NCI-H2227 (cell line): ENCODE results near the gene EXD3.

ENCODE experiments used
- DNase-seq: peaks from one replicate; lab custom pipeline; 2025; ENCODE audit not compliant: unreplicated experiment; lab: John Stamatoyannopoulos, UW

The EXD3 gene

GRCh38 chr9:137319739-137320551 is 103.0 kb downstream of the EXD3 start:
- no peak for DNase-seq

DNA sequence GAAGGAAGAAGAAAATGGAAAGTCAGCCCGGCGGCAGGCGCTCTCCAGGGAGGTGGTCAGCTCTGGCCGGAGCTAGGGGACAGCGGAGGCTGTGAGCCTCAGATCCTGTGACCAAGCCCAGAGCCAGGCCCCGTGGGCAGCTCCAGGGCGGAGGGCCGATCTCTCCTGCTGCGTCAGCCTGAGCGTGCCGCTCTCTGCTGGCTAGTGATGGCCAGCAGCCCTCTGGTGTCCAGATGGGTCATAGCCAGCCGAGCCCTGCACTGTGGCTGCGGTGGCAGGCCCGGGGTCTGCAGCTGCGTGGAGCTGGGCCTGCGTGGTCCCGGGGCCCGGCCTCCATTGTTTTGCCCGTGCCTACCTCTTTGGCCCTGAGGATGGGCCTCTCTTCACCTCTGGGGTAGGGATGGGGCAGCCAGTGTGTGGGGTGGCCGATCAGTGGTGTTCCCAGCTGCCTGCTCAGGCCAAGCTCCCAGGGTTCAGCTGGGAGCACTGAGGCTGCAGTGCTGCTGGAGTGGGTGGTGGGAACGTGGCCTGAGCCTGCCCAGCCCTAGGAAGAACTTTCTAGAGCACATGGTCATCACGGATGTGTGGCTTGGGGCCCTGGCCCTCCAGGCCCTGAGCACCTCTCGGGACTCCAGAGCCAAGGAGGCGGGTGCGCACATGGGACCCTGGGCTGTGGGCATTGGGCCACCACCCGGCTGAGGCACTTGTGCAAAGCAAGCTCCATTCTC is 103.8 kb downstream of the EXD3 start:
- DNase-seq: no peak

GRCh38 chr9:137318602-137319001 is 104.4 kb downstream of the EXD3 start:
- no peak for DNase-seq

DNA sequence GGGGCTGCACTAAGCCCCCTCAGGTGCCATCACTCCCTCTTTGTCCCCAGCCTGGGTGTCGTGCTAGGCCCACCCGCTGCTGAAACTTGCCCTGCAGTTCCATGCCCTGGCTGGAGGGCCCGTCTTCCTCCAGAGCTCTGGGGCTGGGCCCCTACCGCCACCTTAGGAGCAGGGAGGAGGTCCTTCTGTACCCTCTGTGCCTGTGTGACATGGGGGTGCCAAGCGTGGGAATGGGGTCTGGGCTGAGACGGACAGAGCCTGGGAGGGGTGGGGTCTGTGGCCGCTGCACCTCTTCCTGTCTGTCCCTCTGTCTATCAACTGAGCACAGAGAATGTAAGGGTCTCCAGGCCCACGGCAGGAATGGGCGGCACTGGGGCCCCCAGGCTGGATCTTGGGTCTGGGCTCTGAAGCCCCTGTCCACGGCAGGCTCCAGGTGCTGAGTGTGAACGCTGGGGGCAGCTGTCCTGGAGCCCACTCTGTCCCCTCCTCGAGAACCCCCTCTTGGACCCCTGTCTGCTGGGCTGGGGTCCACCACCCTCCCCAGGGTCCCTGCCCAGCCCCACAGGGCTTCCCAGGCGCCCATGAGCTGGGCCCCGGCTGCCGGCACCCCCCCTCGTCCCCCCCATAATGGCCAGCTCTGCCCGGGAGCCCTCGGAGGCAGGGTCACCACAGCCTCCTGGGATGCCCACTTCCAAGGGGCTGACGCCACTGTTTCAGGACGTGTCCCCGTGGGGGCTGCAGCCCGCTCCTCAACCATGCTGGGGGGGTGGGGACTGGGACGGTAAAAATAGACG is 105.0 kb downstream of the EXD3 start:
- no peak for DNase-seq

DNA sequence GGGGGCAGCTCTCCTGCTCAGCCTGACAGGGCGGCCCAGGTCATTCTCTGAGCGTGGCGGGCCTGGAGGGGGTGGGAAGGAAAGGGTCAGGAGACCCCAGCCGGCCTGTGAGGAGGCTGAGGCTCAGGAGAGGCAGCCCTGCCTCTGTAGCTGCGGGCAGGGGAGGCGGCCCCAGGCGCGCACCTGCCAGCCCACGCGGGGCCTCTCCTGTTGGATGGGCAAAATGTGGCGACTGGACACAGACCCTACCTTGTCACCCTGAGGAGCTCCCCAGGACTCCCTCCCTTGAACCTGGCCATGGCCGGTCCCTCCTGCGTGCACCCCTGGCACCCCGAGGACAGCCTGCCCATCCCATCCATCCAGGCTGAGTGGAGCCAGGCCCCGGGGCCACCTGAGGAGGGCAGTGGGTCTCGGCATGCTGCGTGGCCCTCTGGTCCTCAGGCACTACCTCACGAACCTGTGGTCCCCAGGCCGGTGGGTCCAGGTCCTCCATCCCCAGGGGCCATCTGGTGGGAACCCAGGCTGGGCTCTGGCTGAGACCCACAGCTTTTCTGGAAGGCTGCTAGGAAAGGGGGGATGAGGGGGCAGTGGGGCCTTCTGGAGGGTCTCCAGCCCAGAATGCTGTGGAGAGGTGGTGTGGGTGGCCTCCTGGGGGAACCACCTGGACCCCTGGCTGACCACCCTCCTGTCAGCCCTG is 105.8 kb downstream of the EXD3 start:
- no peak for DNase-seq

GRCh38 chr9:137316012-137316981 is 106.7 kb downstream of the EXD3 start:
- DNase-seq: peak; percentile 79

DNA sequence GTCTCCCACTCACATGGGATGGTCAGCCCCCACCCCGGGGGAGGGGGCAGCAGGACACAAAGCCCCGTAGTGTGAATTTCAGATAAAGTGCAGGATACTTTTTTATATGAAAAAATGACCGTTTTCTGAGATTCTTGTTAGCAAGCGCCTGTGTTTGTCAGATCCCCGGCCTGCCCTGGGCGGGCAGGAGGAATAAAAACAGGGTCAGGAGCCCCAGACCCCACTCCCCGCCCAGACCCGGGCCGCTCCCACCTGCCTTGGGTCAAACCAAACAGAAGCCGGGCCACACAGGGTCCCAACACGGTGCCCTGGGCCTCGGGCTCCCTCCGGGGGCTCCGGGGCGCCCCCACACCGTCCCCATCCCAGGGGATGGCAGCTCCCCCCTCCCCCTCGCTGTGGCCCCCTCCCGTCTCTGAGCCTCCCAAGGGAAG is 107.4 kb downstream of the EXD3 start:
- DNase-seq: no peak

- DNase-seq: no peak
These were observed 108.1 kb downstream of the EXD3 start for GRCh38 chr9:137314561-137315560.

GRCh38 chr9:137313956-137314560 is 108.9 kb downstream of the EXD3 start:
- DNase-seq: no peak

- DNase-seq: no peak
These were observed 109.5 kb downstream of the EXD3 start for GRCh38 chr9:137313326-137313936.

DNA sequence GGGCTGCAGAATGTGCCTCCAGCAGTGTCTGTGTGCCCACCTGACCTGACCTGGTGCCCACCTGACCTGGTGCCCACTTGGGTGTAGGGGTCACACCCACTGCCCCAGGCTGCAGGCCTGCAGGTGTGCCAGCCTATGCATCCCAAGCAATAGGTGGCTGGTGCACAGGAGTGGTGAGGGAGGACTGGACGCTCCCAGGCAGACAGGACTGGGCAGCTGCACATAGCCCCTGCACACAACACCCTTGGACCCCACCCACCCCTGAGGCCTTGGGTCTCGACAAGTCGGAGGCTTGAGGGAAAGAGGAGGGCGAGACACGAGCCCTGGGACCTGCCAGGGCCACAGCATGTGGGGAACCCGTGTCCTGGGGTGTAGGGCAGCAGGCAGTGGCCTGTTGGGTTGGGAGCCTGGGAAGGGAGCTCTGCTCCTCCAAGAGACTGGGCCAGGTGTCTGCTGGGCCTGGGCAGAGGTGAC is 110.1 kb downstream of the EXD3 start:
- no peak for DNase-seq

DNA sequence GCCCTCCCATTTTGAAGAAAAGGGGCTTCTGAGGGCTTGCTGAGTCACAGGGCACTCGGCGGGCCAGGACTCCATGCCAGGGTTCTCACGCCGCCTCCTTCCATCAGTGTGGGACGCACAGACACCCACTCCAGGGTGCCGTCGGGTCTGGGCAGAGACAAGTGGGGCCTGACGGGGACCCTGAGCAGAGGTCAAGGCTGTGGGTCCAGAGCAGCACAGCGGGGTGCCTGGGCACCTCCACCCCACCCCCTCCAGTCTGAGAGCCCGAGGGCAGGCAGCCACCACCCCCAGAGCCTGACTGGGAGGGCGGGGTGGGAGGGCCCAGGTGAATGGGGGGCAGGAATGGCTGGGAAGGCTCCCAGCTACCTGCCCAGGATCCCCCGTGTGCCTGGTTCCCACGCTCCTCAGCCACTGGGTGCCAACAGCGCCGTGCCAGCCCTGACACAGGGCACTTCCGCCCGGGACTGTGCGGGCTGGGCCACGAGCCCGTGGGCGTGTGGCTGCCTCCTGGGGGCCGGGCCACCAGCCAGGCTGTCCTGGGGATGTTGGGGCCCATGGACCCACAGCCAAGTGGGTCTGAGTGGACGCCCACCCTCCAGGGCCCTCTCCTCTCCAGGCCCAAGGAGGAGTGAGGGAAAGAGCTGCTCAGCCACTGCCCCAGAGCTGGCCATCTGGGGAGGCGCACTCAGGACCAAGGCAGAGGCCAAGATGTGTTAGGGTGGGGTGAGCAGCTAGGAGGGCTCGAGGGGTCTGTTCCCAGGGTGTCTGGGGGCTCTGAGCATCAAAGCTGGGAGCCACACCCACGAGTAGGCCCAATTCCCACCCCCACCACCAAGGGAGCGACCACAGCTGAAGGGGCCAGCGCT is 110.7 kb downstream of the EXD3 start:
- DNase-seq: no peak

DNA sequence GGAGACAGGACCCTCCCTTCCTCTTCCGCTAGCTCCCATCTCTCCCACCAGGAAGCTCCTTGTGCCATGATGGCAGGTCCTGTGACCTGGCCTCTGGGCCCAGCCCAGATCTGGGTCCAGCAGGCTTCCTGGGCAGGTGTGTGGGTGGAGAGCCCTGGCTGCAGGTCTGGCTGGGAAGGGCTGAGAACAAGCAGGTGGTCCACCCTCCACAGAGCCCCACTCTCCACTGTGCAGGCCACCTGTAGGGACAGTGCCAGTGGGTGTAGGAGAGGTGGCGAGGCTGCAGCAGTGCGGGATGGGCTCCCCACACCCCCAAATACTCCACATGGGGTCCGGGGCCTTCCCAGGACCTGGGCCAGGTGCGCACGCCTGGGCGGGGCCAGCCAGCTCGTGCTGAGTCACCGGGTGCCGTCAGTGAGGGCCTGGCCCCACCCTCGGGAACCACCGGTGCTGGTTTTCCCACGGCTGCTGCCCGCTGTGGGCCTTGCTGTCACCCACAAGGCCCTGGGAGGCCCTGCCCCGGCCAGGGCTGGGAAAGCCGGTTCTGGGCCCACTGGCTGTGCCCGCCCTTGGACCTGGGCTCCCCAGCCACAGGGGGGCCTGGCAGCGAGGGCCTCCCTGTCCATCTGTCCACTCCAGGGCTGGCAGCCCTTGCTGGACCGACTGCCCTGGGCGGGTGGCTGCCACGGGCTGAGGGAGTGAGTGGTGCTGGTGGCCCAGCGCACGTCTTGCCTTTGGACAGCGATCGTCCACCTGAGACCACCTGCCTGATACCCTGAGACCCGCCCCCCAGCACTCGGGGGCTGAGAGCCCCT is 111.6 kb downstream of the EXD3 start:
- no peak for DNase-seq

GRCh38 chr9:137310189-137311052 is 112.5 kb downstream of the EXD3 start:
- DNase-seq: no peak
